ENCODE measurements around the gene TTC29.
"Not testable (repeated sequence)": the region's sequence is repeated elsewhere in the genome, so short reads cannot be mapped to it uniquely, and the experiment has no call there.

Gene TTC29

GRCh38 chr4:146763560-146763959 is 182.1 kb downstream of the TTC29 start:
- TF ChIP-seq CTCF (conservative IDR thresholded peaks at IDR 0.05; ENCODE audit: low read length): no peak
- H3K4me3 ChIP-seq (ENCODE audit: low read length): no peak overlapping the region

DNA sequence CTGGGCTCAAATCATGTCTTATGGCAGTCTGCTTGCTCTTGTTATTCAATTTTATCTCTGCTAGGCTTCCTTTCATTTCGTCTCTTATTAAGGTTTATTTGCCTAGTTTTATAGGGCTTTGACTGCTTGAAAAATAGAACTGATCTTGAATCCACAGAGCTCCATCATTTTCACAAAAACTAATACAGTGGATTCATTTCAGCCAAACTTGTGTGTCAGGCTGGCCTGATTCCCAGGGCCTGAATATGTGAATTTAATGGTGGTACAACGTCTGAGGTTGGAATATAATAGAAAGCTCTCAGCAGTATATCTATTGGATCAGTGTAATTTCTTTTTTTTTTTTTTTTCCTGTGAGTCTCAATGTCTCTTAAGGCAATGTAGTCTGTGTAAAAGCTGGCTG is 183.6 kb downstream of the TTC29 start:
- no peak overlapping the region for H3K4me3 ChIP-seq (ENCODE audit: low read length)
- TF ChIP-seq CTCF (conservative IDR thresholded peaks at IDR 0.05; ENCODE audit: low read length): no peak

More at GRCh38 chr4:146763560-146763959, 182.1 kb downstream of the TTC29 start:
- no peak for DNase-seq (ENCODE audit: low read depth)

GRCh38 chr4:146742416-146742815 is 203.2 kb downstream of the TTC29 start:
- DNase-seq (ENCODE audit: low read depth): no peak
- no peak overlapping the region for H3K4me3 ChIP-seq (ENCODE audit: low read length)
- TF ChIP-seq CTCF (conservative IDR thresholded peaks at IDR 0.05; ENCODE audit: low read length): no peak

More for the DNA sequence above, 183.6 kb downstream of the TTC29 start:
- no peak for DNase-seq (ENCODE audit: low read depth)

DNA sequence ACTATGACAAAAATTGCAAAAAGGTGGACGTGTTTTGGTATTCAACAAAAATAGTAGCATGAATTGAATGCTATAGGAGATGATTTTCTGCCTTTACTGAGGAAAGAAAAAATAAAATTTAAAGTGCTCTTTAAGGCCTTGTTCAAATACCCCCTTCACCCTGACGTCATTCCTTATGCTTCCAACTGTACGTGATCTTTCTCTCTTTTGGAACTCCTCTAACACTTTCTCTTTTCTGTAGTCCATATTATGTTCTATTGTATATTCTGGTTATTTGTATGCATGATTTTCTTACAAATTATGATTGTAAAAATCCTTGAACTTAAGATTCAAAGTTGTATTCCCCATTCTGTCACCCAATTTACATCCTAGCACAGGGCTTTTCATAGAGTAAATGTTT is 206.5 kb downstream of the TTC29 start:
- no peak overlapping the region for H3K4me3 ChIP-seq (ENCODE audit: low read length)
- no peak for TF ChIP-seq CTCF (conservative IDR thresholded peaks at IDR 0.05; ENCODE audit: low read length)
- DNase-seq (ENCODE audit: low read depth): no peak

GRCh38 chr4:146723519-146723918 is 222.1 kb downstream of the TTC29 start:
- H3K4me3 ChIP-seq (ENCODE audit: low read length); DNase-seq (ENCODE audit: low read depth): not testable (repeated sequence)

DNA sequence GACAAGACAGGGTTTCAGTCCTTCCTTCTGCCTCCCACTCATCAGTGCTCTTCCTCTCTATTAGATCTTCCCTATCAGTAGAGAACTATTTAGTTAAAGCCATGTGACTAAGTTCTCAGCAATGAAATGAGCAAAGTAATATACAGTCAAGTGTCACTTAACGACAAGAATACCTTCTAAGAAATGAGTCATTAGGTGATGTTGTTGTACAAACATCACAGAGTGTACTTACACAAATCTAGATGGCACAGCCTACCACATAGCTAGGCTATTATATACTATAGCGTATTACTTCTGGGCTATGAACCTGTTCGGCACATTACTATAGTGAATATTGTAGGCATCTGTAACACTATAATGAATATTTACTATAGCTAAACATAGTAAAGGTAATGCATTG is 235.7 kb downstream of the TTC29 start:
- no peak for DNase-seq (ENCODE audit: low read depth)
- H3K4me3 ChIP-seq (ENCODE audit: low read length): no peak overlapping the region

DNA sequence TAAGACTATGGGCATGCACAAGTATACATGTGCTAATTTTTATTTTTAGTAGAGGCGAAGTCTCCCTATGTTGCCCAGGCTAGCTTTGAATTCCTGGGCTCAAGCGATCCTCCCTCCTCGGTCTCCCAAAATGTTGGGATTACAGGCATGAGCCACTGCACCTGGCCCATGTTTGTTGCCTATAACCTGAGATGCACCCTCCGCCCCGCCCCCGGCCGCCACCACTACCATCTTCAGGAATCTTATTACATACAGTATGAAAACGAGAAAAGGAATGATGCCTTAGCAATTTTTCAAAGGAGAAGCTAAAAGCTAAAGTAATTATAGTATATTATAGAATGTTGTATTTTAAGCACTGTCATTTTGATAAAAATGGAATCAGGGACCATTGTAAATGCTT is 245.8 kb downstream of the TTC29 start:
- no peak overlapping the region for H3K4me3 ChIP-seq (ENCODE audit: low read length)
- no peak for DNase-seq (ENCODE audit: low read depth)
- TF ChIP-seq CTCF (conservative IDR thresholded peaks at IDR 0.05; ENCODE audit: low read length): no peak

More for the DNA sequence above, 235.7 kb downstream of the TTC29 start:
- TF ChIP-seq CTCF (conservative IDR thresholded peaks at IDR 0.05; ENCODE audit: low read length): no peak
